RWPE2 (cell line): ENCODE results near the gene FIBIN.

Experiments used
- ATAC-seq: fragments of 200-7000 bp; cut with Tn5 transposase; 3 replicates; pipeline ENCODE4 v1.9.1; 2021; ENCODE audit warnings: low read depth
- DNase-seq: peaks from one replicate; pipeline ENCODE4 v3.0.0-alpha.2; 2020; ENCODE audit warnings: low spot score
- H3K27ac ChIP-seq: fragments of 450-650 bp; 2 replicates; pipeline ENCODE4 v1.5.1; 2017; ENCODE audit warnings: mild to moderate bottlenecking; ENCODE audit not compliant: poor library complexity, severe bottlenecking
- H3K27me3 ChIP-seq: fragments of 250-450 bp; sonication (Bioruptor Pico); 2 replicates; pipeline ENCODE4 v1.5.1; 2021; ENCODE audit warnings: mild to moderate bottlenecking, moderate library complexity; ENCODE audit not compliant: insufficient read depth, poor library complexity, severe bottlenecking
- H3K36me3 ChIP-seq: fragments of 250-450 bp; sonication (Bioruptor Pico); 2 replicates; pipeline ENCODE4 v1.5.1; 2020; ENCODE audit warnings: low read depth, mild to moderate bottlenecking, moderate library complexity
- H3K4me1 ChIP-seq: fragments of 250-450 bp; sonication (Bioruptor Pico); 2 replicates; pipeline ENCODE4 v1.5.1; 2021; ENCODE audit warnings: mild to moderate bottlenecking, moderate library complexity; ENCODE audit not compliant: insufficient read depth, poor library complexity, severe bottlenecking
- H3K4me3 ChIP-seq: fragments of 250-450 bp; sonication (Bioruptor Pico); 2 replicates; pipeline ENCODE4 v1.5.1; 2021; ENCODE audit warnings: mild to moderate bottlenecking, moderate library complexity; ENCODE audit not compliant: severe bottlenecking
- H3K9me3 ChIP-seq: fragments of 250-450 bp; sonication (Bioruptor Pico); 2 replicates; pipeline ENCODE4 v1.5.1; 2021; ENCODE audit warnings: mild to moderate bottlenecking, moderate library complexity; ENCODE audit not compliant: severe bottlenecking
- CTCF ChIP-seq: fragments of 450-650 bp; IDR thresholded peaks from one replicate; pipeline ENCODE4 v1.5.1; 2017; ENCODE audit warnings: mild to moderate bottlenecking, moderate library complexity; ENCODE audit not compliant: poor library complexity, severe bottlenecking

FIBIN gene

GRCh38 chr11:27012234-27012921, 18.5 kb downstream of the FIBIN start:
- ATAC-seq: 0 out of 3 replicates have a peak, but pooled peaks have one; percentile 29
- H3K9me3 ChIP-seq: no peaks in the 10 kb centered on the region
- DNase-seq: no peak
- peaks cover 4% of the 10 kb centered on the region for H3K4me1 ChIP-seq
- no peaks in the 10 kb centered on the region for H3K27me3 ChIP-seq
- H3K4me3 ChIP-seq: no peak overlapping the region
- no peak for TF ChIP-seq CTCF
- no peak overlapping the region for H3K27ac ChIP-seq
- no peaks in the 10 kb centered on the region for H3K36me3 ChIP-seq

GRCh38 chr11:27013781-27014361, 20.0 kb downstream of the FIBIN start:
- no peak for TF ChIP-seq CTCF
- H3K27me3 ChIP-seq: no peaks in the 10 kb centered on the region
- no peaks in the 10 kb centered on the region for H3K9me3 ChIP-seq
- DNase-seq (no peak), ATAC-seq (peak; percentile 45; the same call in 1 of the 3 replicates)
- H3K4me1 ChIP-seq: peaks cover 4% of the 10 kb centered on the region
- no peaks in the 10 kb centered on the region for H3K36me3 ChIP-seq
- H3K4me3 ChIP-seq: no peak overlapping the region
- no peak overlapping the region for H3K27ac ChIP-seq

GRCh38 chr11:27018902-27019529, 25.1 kb downstream of the FIBIN start:
- H3K36me3 ChIP-seq: no peaks in the 10 kb centered on the region

GRCh38 chr11:27020751-27021150, 26.8 kb downstream of the FIBIN start:
- no peaks in the 10 kb centered on the region for H3K4me1 ChIP-seq
- no peaks in the 10 kb centered on the region for H3K9me3 ChIP-seq
- no peak for TF ChIP-seq CTCF
- H3K27ac ChIP-seq: no peak overlapping the region
- ATAC-seq (no peak), DNase-seq (no peak)
- H3K36me3 ChIP-seq: no peaks in the 10 kb centered on the region
- no peak overlapping the region for H3K4me3 ChIP-seq
- H3K27me3 ChIP-seq: no peaks in the 10 kb centered on the region

More at GRCh38 chr11:27018902-27019529, 25.1 kb downstream of the FIBIN start:
- no peak for DNase-seq
- Histone ChIP-seq H3K9me3 (no peaks in the 10 kb centered on the region), H3K4me3 (no peak overlapping the region), H3K27ac (no peak overlapping the region), H3K27me3 (no peaks in the 10 kb centered on the region), H3K4me1 (no peaks in the 10 kb centered on the region)
- no peak for TF ChIP-seq CTCF
- ATAC-seq: no peak
